22Rv1 (cell line): ENCODE measurements around the gene ZNF513.
"Not testable (repeated sequence)": the region's sequence is repeated elsewhere in the genome, so short reads cannot be mapped to it uniquely, and the experiment has no call there.

Source experiments
- CTCF ChIP-seq: fragments of 450-650 bp; IDR thresholded peaks from 2 replicates; pipeline ENCODE4 v1.5.1; 2017; ENCODE audit warnings: mild to moderate bottlenecking
- ZFX ChIP-seq: fragments of 450-650 bp; IDR thresholded peaks from 2 replicates; pipeline ENCODE4 v1.6.1; 2017; ENCODE audit warnings: antibody characterized with exemption, borderline replicate concordance

- TF ChIP-seq CTCF, ZFX: not testable (repeated sequence)
Observed at GRCh38 chr2:27353386-27353761, 27.2 kb downstream of the ZNF513 start.
